T1000 (cell line): ENCODE data around the gene CRYGA.

Experiments
- DNase-seq: peaks from one replicate; lab custom pipeline; 2025; ENCODE audit warnings: mixed read lengths; lab: John Stamatoyannopoulos, UW

CRYGA gene

GRCh38 chr2:208163489-208163888 lies at the start of gene CRYGA:
Gene CRYGA, minus strand, starts transcription at chr2:208163589. Its CDS starts 33 bp downstream, at chr2:208163556.
- no peak for DNase-seq

GRCh38 chr2:208210688-208211451 lies 47.5 kb upstream of the CRYGA start:
- DNase-seq, result no peak

GRCh38 chr2:208208335-208209085 lies 45.1 kb upstream of the CRYGA start:
- no peak for DNase-seq

- DNase-seq, result no peak
These were observed 44.4 kb upstream of the CRYGA start for GRCh38 chr2:208207769-208208168.

GRCh38 chr2:208204166-208204565 lies 40.8 kb upstream of the CRYGA start:
- no peak for DNase-seq

- DNase-seq, result no peak
These were observed 32.1 kb upstream of the CRYGA start for GRCh38 chr2:208195531-208195930.

GRCh38 chr2:208192611-208193236 lies 29.3 kb upstream of the CRYGA start:
- no peak for DNase-seq

GRCh38 chr2:208189810-208190503 lies 26.6 kb upstream of the CRYGA start, which contains the start of gene C2orf80:
Gene C2orf80, minus strand, starts transcription at chr2:208190030. Its CDS starts 3,044 bp downstream, at chr2:208186986.
- DNase-seq, result no peak

- DNase-seq, result no peak
These were observed 25.9 kb upstream of the CRYGA start for GRCh38 chr2:208189069-208189809.

GRCh38 chr2:208186893-208187292 lies 23.5 kb upstream of the CRYGA start:
- no peak for DNase-seq

- DNase-seq, result no peak
These were observed 23.1 kb upstream of the CRYGA start for GRCh38 chr2:208186465-208186864.

- no peak for DNase-seq
These were observed 20.8 kb upstream of the CRYGA start for GRCh38 chr2:208183972-208184705.

GRCh38 chr2:208183526-208183925 lies 20.1 kb upstream of the CRYGA start:
- no peak for DNase-seq

- no peak for DNase-seq
These were observed 19.4 kb upstream of the CRYGA start for GRCh38 chr2:208182835-208183234.

GRCh38 chr2:208179028-208179609 lies 15.7 kb upstream of the CRYGA start:
- DNase-seq, result no peak

- DNase-seq, result no peak
These were observed 12.4 kb upstream of the CRYGA start for GRCh38 chr2:208175840-208176153.

GRCh38 chr2:208175069-208175839 lies 11.9 kb upstream of the CRYGA start:
- DNase-seq, result peak; percentile 40

GRCh38 chr2:208174144-208174543 lies 10.8 kb upstream of the CRYGA start:
- DNase-seq, result no peak

GRCh38 chr2:208172125-208172524 lies 8.7 kb upstream of the CRYGA start:
- DNase-seq, result no peak
